GM12878 (cell line): ENCODE results near the gene DNAH3.

Source experiments
- EGR1 ChIP-seq, 2 experiments: IDR thresholded peaks; 1 replicate in 1 of 2; 2 replicates in 1 of 2; pipeline ENCODE4 v1.6.1; 2011 to 2012; ENCODE audit warnings: low read depth in 2 of 2, low read length in 2 of 2, borderline replicate concordance in 1 of 2, mild to moderate bottlenecking in 1 of 2, moderate library complexity in 1 of 2
- GABPA ChIP-seq: IDR thresholded peaks from 2 replicates; pipeline ENCODE4 v1.6.1; 2014; ENCODE audit warnings: antibody characterized with exemption, low read depth, mild to moderate bottlenecking, inconsistent platforms
- JUNB ChIP-seq: IDR thresholded peaks from 2 replicates; pipeline ENCODE4 v1.6.1; 2016; ENCODE audit warnings: antibody characterized with exemption, mild to moderate bottlenecking
- RAD21 ChIP-seq: IDR thresholded peaks from 2 replicates; pipeline ENCODE4 v1.6.1; 2011; ENCODE audit warnings: mild to moderate bottlenecking, low read depth, low read length, moderate library complexity; ENCODE audit not compliant: insufficient read depth
- REST ChIP-seq: IDR thresholded peaks from 2 replicates; pipeline ENCODE4 v1.6.1; 2012; ENCODE audit warnings: mild to moderate bottlenecking, low read depth, low read length
- RFX5 ChIP-seq: IDR thresholded peaks from 2 replicates; pipeline ENCODE4 v1.6.1; 2011; ENCODE audit warnings: low read depth, low read length, improper control_type of control experiment
- SIX5 ChIP-seq: IDR thresholded peaks from 2 replicates; pipeline ENCODE4 v1.6.1; 2011; ENCODE audit warnings: mild to moderate bottlenecking, low read depth, low read length, moderate library complexity; ENCODE audit not compliant: severe bottlenecking
- ZNF274 ChIP-seq: IDR thresholded peaks from one replicate; pipeline ENCODE4 v1.8.0; 2011; ENCODE audit not compliant: insufficient read length, insufficient read depth
- TF ChIP-seq, protein P1 (sequence below), 3 experiments: IDR thresholded peaks in 2 of 3; conservative IDR thresholded peaks in 1 of 3; 2 replicates each; pipeline ENCODE4 v1.5.1; 2011; ENCODE audit warnings: low read depth in 3 of 3, low read length in 3 of 3, mild to moderate bottlenecking in 3 of 3, control low read depth in 2 of 3, moderate library complexity in 2 of 3, inconsistent platforms in 1 of 3, mixed read lengths in 1 of 3; ENCODE audit not compliant: control insufficient read depth in 2 of 3, insufficient read depth in 1 of 3; ENCODE audit errors: extremely low read depth in 1 of 3
- TF ChIP-seq, protein P2 (sequence below): fragments of 450-650 bp; formaldehyde crosslinking; IDR thresholded peaks from 2 replicates; pipeline ENCODE4 v1.4.0; 2020; ENCODE audit warnings: mild to moderate bottlenecking, moderate library complexity

DNA sequence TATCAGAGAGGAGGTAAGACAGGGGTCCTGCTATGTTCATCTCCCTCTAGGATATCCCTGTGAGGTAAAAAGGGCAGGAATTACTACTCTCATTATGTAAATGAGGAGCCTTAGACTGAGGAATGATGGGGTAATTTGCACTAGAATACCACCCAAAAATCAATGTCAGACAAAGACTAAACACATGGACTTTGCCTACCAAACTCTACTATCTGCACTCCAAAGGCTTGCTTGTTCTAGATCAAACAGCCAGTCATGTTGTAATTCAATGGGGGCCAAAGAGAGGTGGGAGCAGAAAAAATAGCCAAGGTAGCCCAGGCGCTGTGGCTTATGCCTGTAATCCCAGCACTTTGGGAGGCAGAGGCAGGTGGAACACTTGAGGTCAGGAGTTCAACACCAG lies 129.3 kb downstream of the DNAH3 start:
- TF ChIP-seq ZNF274: no peak
- TF ChIP-seq, protein P1, sequence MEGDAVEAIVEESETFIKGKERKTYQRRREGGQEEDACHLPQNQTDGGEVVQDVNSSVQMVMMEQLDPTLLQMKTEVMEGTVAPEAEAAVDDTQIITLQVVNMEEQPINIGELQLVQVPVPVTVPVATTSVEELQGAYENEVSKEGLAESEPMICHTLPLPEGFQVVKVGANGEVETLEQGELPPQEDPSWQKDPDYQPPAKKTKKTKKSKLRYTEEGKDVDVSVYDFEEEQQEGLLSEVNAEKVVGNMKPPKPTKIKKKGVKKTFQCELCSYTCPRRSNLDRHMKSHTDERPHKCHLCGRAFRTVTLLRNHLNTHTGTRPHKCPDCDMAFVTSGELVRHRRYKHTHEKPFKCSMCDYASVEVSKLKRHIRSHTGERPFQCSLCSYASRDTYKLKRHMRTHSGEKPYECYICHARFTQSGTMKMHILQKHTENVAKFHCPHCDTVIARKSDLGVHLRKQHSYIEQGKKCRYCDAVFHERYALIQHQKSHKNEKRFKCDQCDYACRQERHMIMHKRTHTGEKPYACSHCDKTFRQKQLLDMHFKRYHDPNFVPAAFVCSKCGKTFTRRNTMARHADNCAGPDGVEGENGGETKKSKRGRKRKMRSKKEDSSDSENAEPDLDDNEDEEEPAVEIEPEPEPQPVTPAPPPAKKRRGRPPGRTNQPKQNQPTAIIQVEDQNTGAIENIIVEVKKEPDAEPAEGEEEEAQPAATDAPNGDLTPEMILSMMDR (IDR thresholded peaks at IDR 0.05 in 2 of 3, conservative IDR thresholded peaks at IDR 0.05 in 1 of 3; ENCODE audit: control insufficient read depth in 2 of 3, extremely low read depth in 1 of 3, insufficient read depth in 1 of 3, low read depth in 3 of 3, low read length in 3 of 3): no peak
- no peak for TF ChIP-seq GABPA
- TF ChIP-seq EGR1 (IDR thresholded peaks at IDR 0.05; ENCODE audit: borderline replicate concordance in 1 of 2, low read depth in 2 of 2, low read length in 2 of 2): no peak
- TF ChIP-seq SIX5: no peak
- TF ChIP-seq RFX5: no peak
- no peak for TF ChIP-seq REST
- TF ChIP-seq RAD21: no peak
- TF ChIP-seq, protein P2, sequence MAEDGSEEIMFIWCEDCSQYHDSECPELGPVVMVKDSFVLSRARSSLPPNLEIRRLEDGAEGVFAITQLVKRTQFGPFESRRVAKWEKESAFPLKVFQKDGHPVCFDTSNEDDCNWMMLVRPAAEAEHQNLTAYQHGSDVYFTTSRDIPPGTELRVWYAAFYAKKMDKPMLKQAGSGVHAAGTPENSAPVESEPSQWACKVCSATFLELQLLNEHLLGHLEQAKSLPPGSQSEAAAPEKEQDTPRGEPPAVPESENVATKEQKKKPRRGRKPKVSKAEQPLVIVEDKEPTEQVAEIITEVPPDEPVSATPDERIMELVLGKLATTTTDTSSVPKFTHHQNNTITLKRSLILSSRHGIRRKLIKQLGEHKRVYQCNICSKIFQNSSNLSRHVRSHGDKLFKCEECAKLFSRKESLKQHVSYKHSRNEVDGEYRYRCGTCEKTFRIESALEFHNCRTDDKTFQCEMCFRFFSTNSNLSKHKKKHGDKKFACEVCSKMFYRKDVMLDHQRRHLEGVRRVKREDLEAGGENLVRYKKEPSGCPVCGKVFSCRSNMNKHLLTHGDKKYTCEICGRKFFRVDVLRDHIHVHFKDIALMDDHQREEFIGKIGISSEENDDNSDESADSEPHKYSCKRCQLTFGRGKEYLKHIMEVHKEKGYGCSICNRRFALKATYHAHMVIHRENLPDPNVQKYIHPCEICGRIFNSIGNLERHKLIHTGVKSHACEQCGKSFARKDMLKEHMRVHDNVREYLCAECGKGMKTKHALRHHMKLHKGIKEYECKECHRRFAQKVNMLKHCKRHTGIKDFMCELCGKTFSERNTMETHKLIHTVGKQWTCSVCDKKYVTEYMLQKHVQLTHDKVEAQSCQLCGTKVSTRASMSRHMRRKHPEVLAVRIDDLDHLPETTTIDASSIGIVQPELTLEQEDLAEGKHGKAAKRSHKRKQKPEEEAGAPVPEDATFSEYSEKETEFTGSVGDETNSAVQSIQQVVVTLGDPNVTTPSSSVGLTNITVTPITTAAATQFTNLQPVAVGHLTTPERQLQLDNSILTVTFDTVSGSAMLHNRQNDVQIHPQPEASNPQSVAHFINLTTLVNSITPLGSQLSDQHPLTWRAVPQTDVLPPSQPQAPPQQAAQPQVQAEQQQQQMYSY (CRISPR knock-in tag): no peak
- TF ChIP-seq JUNB: no peak
